HEK293 (cell line): Measurements from ENCODE around the gene TULP1.

Source experiments
- CTCF ChIA-PET: fragments of 350-600 bp; formaldehyde crosslinking; extraction: SDS; loops from one replicate; lab custom pipeline; 2021; ENCODE audit warnings: antibody characterized with exemption; lab: Yijun Ruan, JAX
- POLR2A ChIA-PET: fragments of 300-600 bp; formaldehyde crosslinking; extraction: SDS; loops from one replicate; lab custom pipeline; 2020; ENCODE audit warnings: antibody characterized with exemption, inconsistent platforms; lab: Yijun Ruan, JAX
- H3K27ac ChIP-seq: fragments of 200-500 bp; sonication (Bioruptor generic); 2 replicates; pipeline ENCODE4 v1.5.1; 2014; ENCODE audit warnings: low read depth, low read length, control low read depth, inconsistent platforms; ENCODE audit errors: extremely low read depth
- H3K36me3 ChIP-seq, 2 experiments: fragments of 200-500 bp in 1 of 2; sonication (Bioruptor generic) in 1 of 2; 1 replicate in 1 of 2; 2 replicates in 1 of 2; pipeline ENCODE4 v1.5.1; 2014 to 2017; ENCODE audit warnings: inconsistent platforms in 2 of 2, low read length in 2 of 2; ENCODE audit not compliant: control insufficient read depth in 2 of 2, insufficient read depth in 1 of 2
- H3K4me1 ChIP-seq: fragments of 200-500 bp; sonication (Bioruptor generic); 2 replicates; pipeline ENCODE4 v1.5.1; 2014; ENCODE audit warnings: mild to moderate bottlenecking, low read length, inconsistent platforms; ENCODE audit not compliant: control insufficient read depth, insufficient read depth
- H3K4me3 ChIP-seq: 2 replicates; pipeline ENCODE4 v1.5.1; 2011; ENCODE audit warnings: low read depth, mild to moderate bottlenecking, control low read depth, low read length, moderate library complexity
- H3K9me3 ChIP-seq: fragments of 200-500 bp; sonication (Bioruptor generic); 2 replicates; pipeline ENCODE4 v1.5.1; 2014; ENCODE audit warnings: low read depth, low read length, inconsistent platforms; ENCODE audit not compliant: control insufficient read depth, insufficient read depth
- BCL11A ChIP-seq: fragments of 450-650 bp; formaldehyde crosslinking; IDR thresholded peaks from 2 replicates; pipeline ENCODE4 v1.5.1; 2016; ENCODE audit warnings: low read depth, missing biosample characterization, missing genetic modification characterization
- FEZF1 ChIP-seq: fragments of 450-650 bp; formaldehyde crosslinking; IDR thresholded peaks from 2 replicates; pipeline ENCODE4 v1.5.1; 2016; ENCODE audit warnings: missing biosample characterization, missing genetic modification characterization
- GLIS2 ChIP-seq: fragments of 450-650 bp; formaldehyde crosslinking; IDR thresholded peaks from 2 replicates; pipeline ENCODE4 v1.5.1; 2016; ENCODE audit warnings: missing biosample characterization, missing genetic modification characterization
- IKZF3 ChIP-seq: fragments of 450-650 bp; IDR thresholded peaks from 2 replicates; pipeline ENCODE4 v1.5.0; 2018; ENCODE audit warnings: missing biosample characterization, mild to moderate bottlenecking, missing genetic modification characterization, moderate library complexity
- KLF9 ChIP-seq: fragments of 450-650 bp; formaldehyde crosslinking; IDR thresholded peaks from 2 replicates; pipeline ENCODE4 v1.5.1; 2016; ENCODE audit warnings: missing biosample characterization, missing genetic modification characterization, low read depth
- SP7 ChIP-seq: fragments of 450-650 bp; formaldehyde crosslinking; IDR thresholded peaks from 2 replicates; pipeline ENCODE4 v1.5.1; 2016; ENCODE audit warnings: missing biosample characterization, missing genetic modification characterization
- ZBTB17 ChIP-seq: fragments of 450-650 bp; formaldehyde crosslinking; IDR thresholded peaks from 2 replicates; pipeline ENCODE4 v1.5.1; 2016; ENCODE audit warnings: missing biosample characterization, missing genetic modification characterization
- ZBTB8A ChIP-seq: fragments of 450-650 bp; formaldehyde crosslinking; IDR thresholded peaks from 2 replicates; pipeline ENCODE4 v1.5.1; 2016; ENCODE audit warnings: missing biosample characterization, missing genetic modification characterization
- ZFP69B ChIP-seq: fragments of 450-650 bp; formaldehyde crosslinking; IDR thresholded peaks from 2 replicates; pipeline ENCODE4 v1.5.1; 2016; ENCODE audit warnings: missing biosample characterization, missing genetic modification characterization
- ZIC2 ChIP-seq: fragments of 450-650 bp; formaldehyde crosslinking; IDR thresholded peaks from 2 replicates; pipeline ENCODE4 v1.5.1; 2016; ENCODE audit warnings: missing biosample characterization, missing genetic modification characterization
- ZNF121 ChIP-seq: fragments of 450-650 bp; formaldehyde crosslinking; IDR thresholded peaks from 2 replicates; pipeline ENCODE4 v1.5.1; 2016; ENCODE audit warnings: missing biosample characterization, missing genetic modification characterization
- ZNF2 ChIP-seq: fragments of 450-650 bp; formaldehyde crosslinking; IDR thresholded peaks from 2 replicates; pipeline ENCODE4 v1.5.1; 2016; ENCODE audit warnings: missing biosample characterization, missing genetic modification characterization
- ZNF221 ChIP-seq: fragments of 450-650 bp; formaldehyde crosslinking; IDR thresholded peaks from 2 replicates; pipeline ENCODE4 v1.5.1; 2017; ENCODE audit warnings: missing biosample characterization, missing genetic modification characterization, borderline replicate concordance
- ZNF24 ChIP-seq: fragments of 450-650 bp; formaldehyde crosslinking; IDR thresholded peaks from 2 replicates; pipeline ENCODE4 v1.5.1; 2016; ENCODE audit warnings: missing biosample characterization, missing genetic modification characterization
- ZNF335 ChIP-seq: fragments of 450-650 bp; formaldehyde crosslinking; conservative IDR thresholded peaks from 2 replicates; pipeline ENCODE4 v1.5.1; 2016; ENCODE audit warnings: missing biosample characterization, missing genetic modification characterization
- ZNF341 ChIP-seq: fragments of 450-650 bp; formaldehyde crosslinking; IDR thresholded peaks from 2 replicates; pipeline ENCODE4; 2016; ENCODE audit warnings: low read depth, missing biosample characterization, missing genetic modification characterization
- ZNF366 ChIP-seq: fragments of 450-650 bp; formaldehyde crosslinking; conservative IDR thresholded peaks from 2 replicates; pipeline ENCODE4 v1.5.1; 2016; ENCODE audit warnings: missing biosample characterization, missing genetic modification characterization
- ZNF514 ChIP-seq: fragments of 450-650 bp; formaldehyde crosslinking; IDR thresholded peaks from 2 replicates; pipeline ENCODE4 v1.5.1; 2016; ENCODE audit warnings: missing biosample characterization, missing genetic modification characterization
- ZNF692 ChIP-seq: fragments of 450-650 bp; formaldehyde crosslinking; IDR thresholded peaks from 2 replicates; pipeline ENCODE4 v1.5.1; 2016; ENCODE audit warnings: missing biosample characterization, missing genetic modification characterization
- ZNF768 ChIP-seq: fragments of 450-650 bp; formaldehyde crosslinking; IDR thresholded peaks from 2 replicates; pipeline ENCODE4 v1.5.1; 2018; ENCODE audit warnings: missing biosample characterization, mild to moderate bottlenecking, missing genetic modification characterization
- ZNF776 ChIP-seq: fragments of 450-650 bp; formaldehyde crosslinking; IDR thresholded peaks from 2 replicates; pipeline ENCODE4 v1.5.0; 2017; ENCODE audit warnings: missing biosample characterization, missing genetic modification characterization, borderline replicate concordance
- ZSCAN4 ChIP-seq: fragments of 450-650 bp; formaldehyde crosslinking; IDR thresholded peaks from 2 replicates; pipeline ENCODE4 v1.5.1; 2017; ENCODE audit warnings: missing biosample characterization, missing genetic modification characterization
- ZXDB ChIP-seq: fragments of 450-650 bp; formaldehyde crosslinking; IDR thresholded peaks from 2 replicates; pipeline ENCODE4 v1.5.1; 2016; ENCODE audit warnings: missing biosample characterization, missing genetic modification characterization
- TF ChIP-seq, protein P1 (sequence below): fragments of 450-650 bp; formaldehyde crosslinking; IDR thresholded peaks from 2 replicates; pipeline ENCODE4 v1.5.1; 2016; ENCODE audit warnings: missing biosample characterization, missing genetic modification characterization
- TF ChIP-seq, protein P2 (sequence below): IDR thresholded peaks from 2 replicates; pipeline ENCODE4 v1.6.1; 2011; ENCODE audit warnings: mild to moderate bottlenecking, low read depth, low read length, borderline replicate concordance

The TULP1 gene

DNA sequence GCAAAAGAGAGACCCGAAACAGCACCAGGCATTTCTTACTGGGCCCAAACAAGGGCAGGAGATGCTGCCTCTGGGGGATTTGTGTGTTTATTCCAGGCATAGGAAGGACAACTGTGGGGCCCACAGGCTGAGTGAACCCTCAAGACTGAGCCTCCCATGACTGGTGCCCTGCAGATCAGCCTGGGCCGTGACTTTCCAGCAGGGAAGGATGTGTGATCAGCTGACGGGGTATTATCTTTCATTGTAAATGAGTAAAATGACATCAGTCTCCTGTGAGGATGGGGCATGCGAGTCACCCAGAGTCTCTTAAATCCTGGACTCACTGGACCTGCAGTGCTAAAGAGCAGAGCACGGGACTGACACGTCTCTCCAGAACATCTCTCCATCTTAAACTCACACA lies 11.9 kb downstream of the TULP1 start (continued):
- TF ChIP-seq SP7 (tag by site-specific recombination) (peak; percentile 66; the same call in 1 of the 2 replicates), ZNF692 (tag by site-specific recombination) (peak; percentile 99), ZNF24 (tag by site-specific recombination) (peak; percentile 67; the same call in 1 of the 2 replicates), ZBTB17 (tag by site-specific recombination) (peak; percentile 62), KLF9 (tag by site-specific recombination) (no peak), ZNF514 (tag by site-specific recombination) (no peak), ZNF121 (tag by site-specific recombination) (no peak), ZNF366 (tag by site-specific recombination) (peak; percentile 91), ZFP69B (tag by site-specific recombination) (peak; percentile 99), BCL11A (peak; percentile 68; the same call in 1 of the 2 replicates), IKZF3 (peak; percentile 60; the same call in 1 of the 2 replicates), GLIS2 (tag by site-specific recombination) (peak; percentile 77), ZIC2 (peak; percentile 38), ZNF776 (tag by site-specific recombination) (no peak), ZNF2 (tag by site-specific recombination) (0 out of 2 replicates have a peak, but pooled peaks have one; percentile 39), ZXDB (0 out of 2 replicates have a peak, but pooled peaks have one; percentile 35), ZNF335 (tag by site-specific recombination) (peak; percentile 95), ZNF341 (tag by site-specific recombination) (peak; percentile 30; the same call in 1 of the 2 replicates), ZSCAN4 (tag by site-specific recombination) (0 out of 2 replicates have a peak, but pooled peaks have one; percentile 20), ZBTB8A (tag by site-specific recombination) (peak; percentile 34; the same call in 1 of the 2 replicates)
- TF ChIP-seq, protein P1, sequence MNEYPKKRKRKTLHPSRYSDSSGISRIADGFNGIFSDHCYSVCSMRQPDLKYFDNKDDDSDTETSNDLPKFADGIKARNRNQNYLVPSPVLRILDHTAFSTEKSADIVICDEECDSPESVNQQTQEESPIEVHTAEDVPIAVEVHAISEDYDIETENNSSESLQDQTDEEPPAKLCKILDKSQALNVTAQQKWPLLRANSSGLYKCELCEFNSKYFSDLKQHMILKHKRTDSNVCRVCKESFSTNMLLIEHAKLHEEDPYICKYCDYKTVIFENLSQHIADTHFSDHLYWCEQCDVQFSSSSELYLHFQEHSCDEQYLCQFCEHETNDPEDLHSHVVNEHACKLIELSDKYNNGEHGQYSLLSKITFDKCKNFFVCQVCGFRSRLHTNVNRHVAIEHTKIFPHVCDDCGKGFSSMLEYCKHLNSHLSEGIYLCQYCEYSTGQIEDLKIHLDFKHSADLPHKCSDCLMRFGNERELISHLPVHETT (tag by site-specific recombination) = 0 out of 2 replicates have a peak, but pooled peaks have one; percentile 61
- TF ChIP-seq, protein P2, sequence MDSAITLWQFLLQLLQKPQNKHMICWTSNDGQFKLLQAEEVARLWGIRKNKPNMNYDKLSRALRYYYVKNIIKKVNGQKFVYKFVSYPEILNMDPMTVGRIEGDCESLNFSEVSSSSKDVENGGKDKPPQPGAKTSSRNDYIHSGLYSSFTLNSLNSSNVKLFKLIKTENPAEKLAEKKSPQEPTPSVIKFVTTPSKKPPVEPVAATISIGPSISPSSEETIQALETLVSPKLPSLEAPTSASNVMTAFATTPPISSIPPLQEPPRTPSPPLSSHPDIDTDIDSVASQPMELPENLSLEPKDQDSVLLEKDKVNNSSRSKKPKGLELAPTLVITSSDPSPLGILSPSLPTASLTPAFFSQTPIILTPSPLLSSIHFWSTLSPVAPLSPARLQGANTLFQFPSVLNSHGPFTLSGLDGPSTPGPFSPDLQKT = no peak

DNA sequence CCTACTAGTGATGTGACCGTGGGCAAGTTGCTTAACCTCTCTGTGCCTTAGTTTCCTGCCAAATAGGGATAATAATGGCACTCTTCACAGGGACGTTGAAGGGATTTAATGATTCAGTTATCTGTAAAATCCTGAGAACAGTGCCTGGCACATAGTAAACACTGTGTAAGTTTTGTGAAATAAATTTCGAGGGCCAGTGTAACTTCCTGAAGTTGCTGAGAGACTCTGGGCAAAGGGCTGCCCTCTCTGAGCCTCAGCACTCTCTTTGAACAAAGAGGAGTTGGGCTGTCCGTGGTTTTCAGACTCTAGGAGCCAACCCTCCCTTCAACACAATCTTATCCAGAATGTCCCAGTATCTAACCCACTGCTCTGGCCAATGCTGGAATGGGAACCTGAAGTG lies 13.3 kb downstream of the TULP1 start:
- POLR2A ChIA-PET = interaction anchor here (1.5 to 3.6 kb wide), 2 partner anchors 13 to 27 kb away, joined by 3 to 40 read pairs; no protein-coding TSS in a partner anchor
- Histone ChIP-seq H3K4me3 (no peak overlapping the region), H3K4me1 (peaks cover 3% of the 10 kb centered on the region), H3K36me3 (no peaks in the 10 kb centered on the region), H3K9me3 (no peaks in the 10 kb centered on the region), H3K27ac (no peak overlapping the region)
- no peak for TF ChIP-seq ZNF221 (tag by site-specific recombination)
- TF ChIP-seq FEZF1 (tag by site-specific recombination) = no peak
- peak; percentile 81; the same call in 1 of the 2 replicates for TF ChIP-seq ZNF768 (tag by site-specific recombination)
- CTCF ChIA-PET = no interaction called here
